ENCODE results near the gene SLC39A9.

GRCh38 chr14:69372146-69372545 is 26.3 kb upstream of the SLC39A9 start:
- TF ChIP-seq POLR2AphosphoS5 (IDR thresholded peaks at IDR 0.05; ENCODE audit: low read depth): no peak
- no peak for TF ChIP-seq EZH2phosphoT487 (IDR thresholded peaks at IDR 0.05; ENCODE audit: unreplicated experiment)
- TF ChIP-seq CTCF (conservative IDR thresholded peaks at IDR 0.05; ENCODE audit: low read depth in 2 of 2): no peak

Measured in GM23338 (cell line).